Measurements from ENCODE around the gene ZNF280B.
"Not testable (repeated sequence)": the region's sequence is repeated elsewhere in the genome, so short reads cannot be mapped to it uniquely, and the experiment has no call there.

Gene ZNF280B

DNA sequence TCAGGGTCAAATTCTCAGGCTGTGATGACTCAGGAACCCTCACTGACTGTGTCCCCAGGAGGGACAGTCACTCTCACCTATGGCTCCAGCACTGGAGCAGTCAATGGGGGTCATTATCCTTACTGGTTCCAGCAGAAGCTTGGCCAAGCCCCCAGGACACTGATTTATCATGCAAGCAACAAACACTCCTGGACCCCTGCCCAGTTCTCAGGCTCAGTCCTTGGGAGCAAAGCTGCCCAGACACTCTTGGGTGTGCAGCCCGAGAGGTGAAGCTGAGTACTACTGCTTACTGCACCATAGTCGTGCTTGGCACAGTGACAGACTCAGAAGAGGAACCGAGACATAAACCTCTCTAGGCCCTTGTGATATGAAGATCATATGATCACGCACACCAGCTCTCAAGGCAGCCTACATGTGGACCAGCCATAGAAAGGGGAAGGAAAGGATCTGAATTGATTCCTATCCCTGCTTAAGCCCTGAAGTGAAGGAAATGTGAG lies 58.2 kb downstream of the ZNF280B start:
- peaks cover 39% of the 10 kb centered on the region for H3K4me1 Mint-ChIP-seq
- H3K27ac Mint-ChIP-seq = peak overlapping the region; percentile 81
- H3K9me3 Mint-ChIP-seq = peaks cover 20% of the 10 kb centered on the region
- ATAC-seq = peak; percentile 100
- no peaks in the 10 kb centered on the region for H3K27me3 Mint-ChIP-seq
- peaks cover 9% of the 10 kb centered on the region for H3K36me3 Mint-ChIP-seq
- peak overlapping the region; percentile 40 for H3K4me3 Mint-ChIP-seq

DNA sequence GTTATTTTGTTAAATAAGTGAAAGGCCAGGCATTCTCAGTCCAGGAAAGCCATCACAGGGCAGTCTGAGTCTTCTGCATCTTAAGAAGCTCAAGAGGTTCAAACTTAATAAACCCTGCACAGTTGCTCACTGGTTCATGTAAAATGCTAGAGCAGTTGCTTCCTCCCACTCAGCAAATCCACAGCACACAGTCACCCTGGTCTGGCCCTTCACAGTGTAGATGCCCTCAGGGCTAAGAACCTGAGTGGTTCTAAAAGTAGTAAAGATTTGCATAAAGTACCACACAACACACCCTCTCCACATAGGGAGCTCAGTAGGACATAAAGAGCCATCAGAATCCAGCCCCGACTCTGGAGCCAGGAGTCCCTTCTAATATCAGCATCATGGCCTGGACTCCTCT lies 58.7 kb downstream of the ZNF280B start:
- Mint-ChIP-seq H3K36me3 (peaks cover 9% of the 10 kb centered on the region), H3K9me3 (peaks cover 17% of the 10 kb centered on the region), H3K4me1 (peaks cover 39% of the 10 kb centered on the region), H3K4me3 (no peak overlapping the region), H3K27me3 (no peaks in the 10 kb centered on the region), H3K27ac (peak overlapping the region; percentile 81)
- peak; percentile 61 for ATAC-seq

GRCh38 chr22:22446517-22446916 lies 62.0 kb downstream of the ZNF280B start:
- H3K4me1 Mint-ChIP-seq = peaks cover 23% of the 10 kb centered on the region
- no peaks in the 10 kb centered on the region for H3K27me3 Mint-ChIP-seq
- H3K27ac Mint-ChIP-seq = no peak overlapping the region
- H3K9me3 Mint-ChIP-seq = no peaks in the 10 kb centered on the region
- no peak for ATAC-seq
- no peak overlapping the region for H3K4me3 Mint-ChIP-seq
- H3K36me3 Mint-ChIP-seq = no peaks in the 10 kb centered on the region

GRCh38 chr22:22444007-22444589 lies 64.4 kb downstream of the ZNF280B start:
- not testable (repeated sequence) for H3K4me3 Mint-ChIP-seq, H3K4me1 Mint-ChIP-seq, H3K9me3 Mint-ChIP-seq, ATAC-seq, H3K27me3 Mint-ChIP-seq, H3K36me3 Mint-ChIP-seq, H3K27ac Mint-ChIP-seq

GRCh38 chr22:22442928-22443709 lies 65.4 kb downstream of the ZNF280B start:
- H3K27ac Mint-ChIP-seq = no peak overlapping the region
- H3K27me3 Mint-ChIP-seq = no peaks in the 10 kb centered on the region
- no peaks in the 10 kb centered on the region for H3K36me3 Mint-ChIP-seq
- ATAC-seq = no peak
- H3K9me3 Mint-ChIP-seq = no peaks in the 10 kb centered on the region
- peaks cover 10% of the 10 kb centered on the region for H3K4me1 Mint-ChIP-seq
- no peak overlapping the region for H3K4me3 Mint-ChIP-seq

- not testable (repeated sequence) for ATAC-seq, H3K4me3 Mint-ChIP-seq, H3K9me3 Mint-ChIP-seq, H3K36me3 Mint-ChIP-seq, H3K27me3 Mint-ChIP-seq, H3K27ac Mint-ChIP-seq
- H3K4me1 Mint-ChIP-seq = peaks cover 10% of the 10 kb centered on the region
Observed at GRCh38 chr22:22441626-22442025, 66.9 kb downstream of the ZNF280B start.

- Mint-ChIP-seq H3K4me1 (peaks cover 10% of the 10 kb centered on the region), H3K4me3 (no peak overlapping the region), H3K9me3 (no peaks in the 10 kb centered on the region), H3K27me3 (no peaks in the 10 kb centered on the region), H3K36me3 (no peaks in the 10 kb centered on the region), H3K27ac (no peak overlapping the region)
- no peak for ATAC-seq
Observed at GRCh38 chr22:22440188-22440587, 68.4 kb downstream of the ZNF280B start.

Data from stimulated activated memory B cell treated with anti-CD40 and anti-IgM and Interleukin-4, amounts not matched to agents 10 μg/mL and 1 μg/mL and 100 μg/mL, for 72 hours (primary cell).